Caki2 (cell line): ENCODE data around the gene NCAPD2. TPM values are rescaled to one million over a fixed set of nuclear protein-coding genes. Genes with fewer than 3 reads are reported as not detected.
"Not testable (repeated sequence)": the region's sequence is repeated elsewhere in the genome, so short reads cannot be mapped to it uniquely, and the experiment has no call there.

Experiments used
- DNase-seq: peaks from one replicate; pipeline ENCODE4 v3.0.0-alpha.2; 2015; ENCODE audit warnings: low read depth
- in situ Hi-C: cut with HindIII; loops from 2 replicates; pipeline ENCODE4 v1.10.0; 2016; ENCODE audit warnings: low sequenced_read_pairs, low pct_unique_long_range_greater_than_20kb, mixed read lengths
- total RNA-seq: library from RNA; depleted of rRNA; stranded (reverse); fragments of >200 nt; shearing (Covaris generic); gene quantifications from 2 replicates; pipeline ENCODE4 v1.2.3, GENCODE V29; 2014; ENCODE audit warnings: low replicate concordance

NCAPD2 gene
- total RNA-seq, 1 experiment from 2014 or later, result 97.5 TPM

DNA sequence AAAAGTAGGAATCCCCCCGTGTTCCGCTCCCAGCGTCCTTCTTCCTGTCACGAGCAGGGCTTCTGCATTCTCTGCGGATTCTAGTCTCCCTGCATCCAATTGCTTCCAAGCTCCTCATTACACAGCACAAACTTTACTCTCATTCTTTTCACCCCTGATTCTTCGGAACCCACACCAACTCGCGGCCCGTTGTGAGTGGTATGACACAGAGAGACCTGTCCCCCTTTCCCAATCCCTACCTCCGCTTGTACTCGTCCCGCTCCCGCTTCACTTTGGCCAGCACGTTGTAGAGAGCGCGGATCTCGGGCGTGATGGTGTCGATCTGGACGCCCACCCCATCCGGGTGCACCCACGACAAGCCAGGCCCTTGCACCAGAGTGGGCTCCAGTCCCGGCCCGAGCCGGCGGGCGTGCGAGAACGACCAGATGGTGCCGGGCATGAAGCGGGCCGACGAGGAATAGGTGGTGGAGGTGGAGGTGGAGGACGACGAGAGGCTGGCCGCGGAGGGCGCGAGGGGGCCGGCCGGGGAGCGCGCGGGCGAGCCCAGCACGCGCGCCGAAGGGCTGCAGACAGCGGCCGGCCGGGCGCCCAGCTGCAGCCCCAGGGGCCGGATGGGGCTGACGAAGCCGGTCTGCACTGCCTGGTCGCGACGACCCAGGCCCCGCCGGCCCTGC lies 61.3 kb downstream of the NCAPD2 start:
- DNase-seq, result no peak
- in situ Hi-C loops, result no loop called here

DNA sequence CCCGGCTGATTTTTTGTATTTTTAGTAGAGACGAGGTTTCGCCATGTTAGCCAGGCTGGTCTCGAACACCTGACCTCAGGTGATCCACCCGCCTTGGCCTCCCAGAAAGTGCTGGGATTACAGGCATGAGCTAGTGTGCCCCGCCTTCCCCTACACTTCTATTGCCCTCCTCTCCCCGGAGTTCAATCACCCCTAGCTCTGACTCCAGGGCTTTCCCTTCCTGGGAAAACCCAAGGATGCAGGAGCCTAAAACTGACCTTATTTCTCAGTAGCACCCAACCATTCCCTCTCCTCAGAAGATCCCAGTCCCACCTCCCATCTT lies 62.6 kb downstream of the NCAPD2 start:
- in situ Hi-C loops, DNase-seq: not testable (repeated sequence)

DNA sequence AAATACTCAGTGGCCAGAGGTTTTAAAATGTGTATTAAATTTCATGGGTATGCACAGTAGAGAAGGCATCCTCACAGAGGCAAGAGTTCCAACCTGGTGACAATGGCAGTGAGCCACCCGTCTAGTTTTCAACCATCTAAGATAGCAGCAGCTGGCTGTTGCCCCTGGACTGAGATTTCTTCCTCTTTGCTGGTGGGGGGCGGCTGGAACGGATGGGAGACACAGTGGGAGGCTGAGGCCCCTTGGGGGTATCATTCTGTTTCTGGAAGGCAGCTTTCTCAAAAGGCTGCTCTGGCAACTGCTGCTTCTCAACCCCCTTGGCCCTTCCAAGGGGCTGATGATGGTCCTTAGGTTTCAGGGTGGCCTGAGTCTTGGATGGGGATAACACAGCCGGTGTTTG lies 63.0 kb downstream of the NCAPD2 start:
- in situ Hi-C loops, result no loop called here
- no peak for DNase-seq

DNA sequence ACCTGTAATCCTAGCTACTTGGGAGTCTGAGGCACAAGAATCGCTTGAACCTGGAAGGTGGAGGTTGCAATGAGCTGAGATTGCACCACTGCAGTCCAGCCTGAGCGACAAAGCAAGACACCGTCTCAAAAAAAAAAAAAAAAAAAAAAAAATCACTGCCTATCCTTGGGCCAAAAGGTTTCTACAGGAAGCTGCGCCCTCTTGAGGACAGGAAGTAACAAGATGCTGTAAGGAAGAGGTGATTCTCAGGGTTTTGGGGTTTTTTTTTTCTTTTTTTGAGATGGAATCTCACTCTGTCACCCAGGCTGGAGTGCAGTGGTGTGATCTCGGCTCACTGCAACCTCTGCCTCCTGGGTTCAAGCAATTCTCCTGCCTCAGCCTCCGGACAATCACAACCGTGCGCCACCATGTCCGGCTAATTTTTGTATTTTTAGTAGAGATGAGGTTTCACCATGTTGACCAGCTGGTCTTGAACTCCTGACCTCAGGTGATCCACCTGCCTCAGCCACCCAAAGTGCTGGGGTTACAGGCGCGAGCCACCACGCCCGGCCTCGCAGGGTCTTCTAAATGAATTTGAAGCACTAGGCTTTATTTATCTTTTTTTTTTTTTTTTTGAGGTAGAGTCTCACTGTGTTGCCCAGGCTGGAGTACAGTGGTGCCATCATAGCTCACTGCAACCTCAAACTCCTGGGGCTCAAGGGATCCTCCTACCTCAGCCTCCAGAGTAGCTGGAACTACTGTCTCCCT lies 64.3 kb downstream of the NCAPD2 start:
- in situ Hi-C loops, result not testable (repeated sequence)
- peak; percentile 61 for DNase-seq

DNA sequence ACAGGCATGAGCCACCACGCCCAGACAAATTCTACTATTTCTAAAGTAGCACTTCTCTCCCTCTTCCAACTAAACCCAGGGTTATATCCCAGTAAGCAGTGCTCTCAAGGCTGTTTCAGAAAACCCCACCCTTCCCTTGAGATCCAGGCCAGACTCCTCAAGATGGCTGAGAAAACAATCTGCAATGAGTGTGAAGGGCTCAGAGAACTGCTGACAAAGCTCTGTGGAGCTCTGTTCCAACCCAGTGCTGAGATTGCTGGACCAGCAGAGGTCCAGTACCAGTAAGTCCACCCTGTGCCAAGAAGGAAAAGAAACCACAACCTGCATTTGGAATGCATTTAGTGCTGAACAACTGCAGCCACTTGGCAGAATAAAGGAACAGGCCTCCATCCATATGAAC lies 65.6 kb downstream of the NCAPD2 start:
- DNase-seq, result no peak
- in situ Hi-C loops, result no loop called here

DNA sequence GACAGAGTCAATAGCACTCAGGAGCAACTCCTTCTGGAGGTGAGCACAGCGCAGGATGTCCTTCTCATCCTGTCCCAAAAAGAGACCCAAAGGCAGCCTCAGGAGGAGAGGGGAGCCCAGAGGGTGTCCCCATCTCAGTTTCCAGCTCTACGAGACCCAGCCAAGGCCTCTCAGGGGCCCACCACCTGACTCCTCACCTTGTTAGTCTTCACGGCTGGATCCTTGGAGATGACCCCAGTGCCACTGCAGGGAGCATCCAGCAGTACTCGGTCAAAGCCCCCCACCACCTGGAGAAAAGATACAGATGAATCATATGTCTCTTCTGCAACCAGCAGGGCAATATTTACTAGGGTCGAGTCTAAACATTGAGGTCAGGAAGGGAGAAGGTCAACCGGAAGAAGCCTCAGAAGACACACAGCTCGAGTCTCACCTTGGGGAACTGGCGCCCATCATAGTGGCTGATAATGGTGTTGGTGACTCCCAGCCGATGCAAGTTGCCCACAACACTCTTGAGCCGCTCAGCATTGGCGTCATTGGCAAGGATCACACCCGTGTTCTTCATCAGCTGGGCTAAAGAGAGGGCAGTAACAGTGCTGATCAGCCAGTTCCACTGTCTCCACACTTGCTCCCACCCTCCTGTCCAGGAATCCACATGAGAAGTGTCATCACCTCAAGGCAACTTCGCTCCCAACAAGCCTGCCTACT lies 66.8 kb downstream of the NCAPD2 start:
- in situ Hi-C loops, result no loop called here
- DNase-seq, result no peak

DNA sequence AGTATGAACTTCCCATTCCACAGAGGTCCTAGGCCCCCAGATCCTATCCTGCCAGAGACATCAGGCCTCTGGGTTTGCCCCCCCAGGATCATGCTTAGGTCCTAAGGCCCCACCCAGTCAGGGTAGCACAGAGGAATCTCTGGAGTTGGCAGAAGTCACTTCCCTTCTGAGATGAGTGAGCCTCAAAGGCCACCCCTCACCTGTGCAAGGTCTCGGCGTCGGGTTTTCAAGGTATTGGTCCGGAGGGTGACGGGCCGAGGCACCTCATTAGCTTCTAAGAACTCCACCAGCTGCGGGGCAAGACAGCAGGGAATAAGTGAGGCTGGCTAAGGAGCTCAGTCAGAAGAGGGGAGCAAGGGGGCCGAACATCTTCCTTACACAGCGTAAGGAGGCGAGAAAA lies 69.0 kb downstream of the NCAPD2 start:
- no peak for DNase-seq
- in situ Hi-C loops, result no loop called here

DNA sequence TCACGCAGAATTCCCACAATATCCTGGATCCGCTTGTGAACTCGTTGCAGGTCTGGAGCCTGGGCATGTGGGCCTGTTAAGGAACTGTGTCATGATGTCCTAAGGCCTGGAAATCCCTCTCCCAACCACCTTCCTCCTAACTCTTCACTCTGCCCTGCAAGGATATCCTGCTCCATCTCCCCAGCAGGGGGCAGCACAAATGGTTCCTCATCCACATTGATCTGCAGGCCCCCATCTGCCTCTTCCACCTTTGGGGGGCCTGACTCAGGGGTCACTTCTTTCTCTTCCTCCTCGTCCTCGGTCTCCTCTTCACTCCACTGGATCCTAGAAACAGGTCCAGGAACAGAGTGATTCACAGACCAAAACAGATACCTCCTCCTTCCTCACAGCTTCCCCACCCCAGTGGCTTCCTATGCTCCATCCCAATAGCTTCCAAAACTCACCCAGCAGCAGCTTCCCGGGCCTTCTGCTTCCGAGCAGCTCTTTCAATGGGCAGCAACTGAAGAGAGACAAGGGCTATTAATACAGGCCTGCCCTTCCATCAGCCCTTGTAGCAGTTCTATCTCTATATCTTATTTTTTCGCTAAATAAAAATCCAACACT lies 69.6 kb downstream of the NCAPD2 start:
- in situ Hi-C loops, result no loop called here
- peak; percentile 32 for DNase-seq

DNA sequence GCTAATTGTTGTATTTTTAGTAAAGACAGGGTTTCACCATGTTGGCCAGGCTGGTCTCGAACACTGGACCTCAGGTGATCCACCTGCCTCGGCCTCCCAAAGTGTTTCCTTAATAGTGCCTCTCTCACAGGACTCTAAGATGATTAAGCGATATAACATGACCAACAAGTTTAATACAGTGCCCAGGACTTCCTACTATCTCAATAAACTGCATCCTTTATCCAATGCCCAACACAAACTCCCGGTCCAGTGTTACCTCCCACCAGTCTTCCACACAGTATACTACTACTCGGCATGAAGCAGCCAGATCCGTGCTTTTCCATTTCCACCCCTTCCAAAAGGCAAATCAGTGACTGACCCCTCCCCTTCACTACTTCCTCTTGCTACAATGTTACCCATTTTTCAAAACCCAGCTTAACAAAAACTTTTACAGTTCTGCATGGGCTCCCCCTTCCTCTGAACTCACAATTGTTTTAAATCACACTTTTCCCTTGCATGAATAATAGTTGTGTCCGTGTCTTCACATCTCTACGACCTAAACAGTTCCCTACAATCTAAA lies 73.3 kb downstream of the NCAPD2 start:
- in situ Hi-C loops, result no loop called here
- no peak for DNase-seq

DNA sequence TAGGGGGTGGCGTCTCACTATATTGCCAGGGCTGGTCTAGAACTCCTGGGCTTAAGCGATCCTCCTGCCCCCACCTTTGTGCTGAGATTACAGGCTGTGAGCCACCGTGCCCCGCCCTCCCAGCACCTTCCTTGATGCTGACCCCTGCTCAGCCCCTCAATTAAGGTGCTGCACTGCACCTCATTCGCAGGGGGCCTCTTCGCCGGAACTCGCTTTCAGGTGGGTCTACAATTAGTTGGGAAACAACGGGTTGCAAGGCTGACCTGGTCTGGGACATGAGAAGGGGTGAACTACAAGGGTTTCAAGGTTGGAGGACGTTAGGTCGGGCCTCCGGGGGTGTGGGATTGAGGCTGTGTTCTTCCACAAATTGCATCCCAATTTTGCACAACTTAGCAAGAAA lies 75.4 kb downstream of the NCAPD2 start:
- in situ Hi-C loops, result no loop called here
- DNase-seq, result no peak

DNA sequence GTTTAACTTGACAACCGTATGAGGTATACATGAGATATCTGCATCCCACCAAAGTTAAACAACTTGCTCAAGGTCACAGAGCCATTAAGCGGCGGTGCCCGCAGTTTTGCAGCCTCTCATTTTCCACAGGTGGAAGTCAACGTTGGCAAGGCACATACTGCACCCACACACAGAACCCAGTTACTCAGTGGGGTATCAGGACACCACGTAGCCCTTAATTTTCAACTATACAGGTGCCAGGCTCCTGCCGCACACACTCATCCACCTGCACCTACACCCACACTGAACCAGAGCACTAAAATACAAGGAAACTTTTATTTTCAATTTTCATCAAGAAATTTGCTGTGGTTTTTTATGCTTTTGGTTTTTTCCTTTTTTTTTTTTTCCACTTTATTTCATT lies 75.9 kb downstream of the NCAPD2 start:
- no peak for DNase-seq
- in situ Hi-C loops, result no loop called here

DNA sequence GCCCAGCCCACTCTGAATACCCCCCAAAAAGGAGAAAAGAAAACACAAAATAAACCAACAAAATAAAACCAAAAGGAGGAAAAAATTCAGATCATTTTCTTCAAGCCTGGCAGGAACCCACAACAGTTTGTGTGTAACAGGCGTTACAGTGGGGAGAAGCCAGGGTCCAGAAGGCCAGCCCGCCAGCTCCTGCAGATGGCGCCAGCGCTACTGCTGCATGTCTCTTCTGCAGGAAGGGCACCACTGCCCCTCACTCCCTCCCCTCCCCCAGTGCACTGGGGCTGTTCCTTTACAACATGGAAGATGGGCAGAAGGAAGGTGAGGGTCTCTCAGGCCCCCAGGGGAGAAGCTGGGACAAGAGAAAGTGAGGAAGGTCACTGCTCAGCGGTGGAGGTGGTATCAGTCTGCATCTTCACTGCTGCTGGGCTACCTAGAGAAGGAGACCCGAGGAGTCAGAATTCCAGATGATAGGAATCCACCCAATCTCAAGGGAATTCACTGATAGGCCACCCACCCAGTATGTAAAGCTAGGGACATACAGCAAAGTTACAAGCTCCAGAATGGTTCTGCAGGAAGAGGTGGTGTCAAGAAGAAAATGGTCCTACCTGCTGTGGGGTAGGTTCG lies 76.5 kb downstream of the NCAPD2 start:
- DNase-seq, result peak; percentile 49
- in situ Hi-C loops, result no loop called here

DNA sequence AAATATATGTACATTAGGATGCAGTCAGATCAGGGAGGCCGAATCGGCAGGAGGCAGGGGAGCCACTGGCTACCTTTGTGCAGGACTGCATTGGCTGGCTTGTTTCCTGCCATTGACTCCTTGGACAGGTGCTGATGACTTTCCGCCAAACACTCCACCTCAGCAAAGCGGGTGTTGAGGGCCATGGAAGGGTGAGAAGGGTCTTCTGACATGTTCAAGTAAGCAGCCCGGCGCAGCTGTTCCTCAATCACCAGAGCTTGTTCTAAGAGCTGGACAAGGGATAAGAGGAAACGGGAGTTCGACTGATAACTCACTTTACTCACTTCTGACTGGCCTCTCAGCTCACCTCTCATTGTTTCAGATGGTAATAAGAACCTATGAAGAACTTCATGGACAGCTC lies 79.1 kb downstream of the NCAPD2 start:
- no peak for DNase-seq
- in situ Hi-C loops, result no loop called here

DNA sequence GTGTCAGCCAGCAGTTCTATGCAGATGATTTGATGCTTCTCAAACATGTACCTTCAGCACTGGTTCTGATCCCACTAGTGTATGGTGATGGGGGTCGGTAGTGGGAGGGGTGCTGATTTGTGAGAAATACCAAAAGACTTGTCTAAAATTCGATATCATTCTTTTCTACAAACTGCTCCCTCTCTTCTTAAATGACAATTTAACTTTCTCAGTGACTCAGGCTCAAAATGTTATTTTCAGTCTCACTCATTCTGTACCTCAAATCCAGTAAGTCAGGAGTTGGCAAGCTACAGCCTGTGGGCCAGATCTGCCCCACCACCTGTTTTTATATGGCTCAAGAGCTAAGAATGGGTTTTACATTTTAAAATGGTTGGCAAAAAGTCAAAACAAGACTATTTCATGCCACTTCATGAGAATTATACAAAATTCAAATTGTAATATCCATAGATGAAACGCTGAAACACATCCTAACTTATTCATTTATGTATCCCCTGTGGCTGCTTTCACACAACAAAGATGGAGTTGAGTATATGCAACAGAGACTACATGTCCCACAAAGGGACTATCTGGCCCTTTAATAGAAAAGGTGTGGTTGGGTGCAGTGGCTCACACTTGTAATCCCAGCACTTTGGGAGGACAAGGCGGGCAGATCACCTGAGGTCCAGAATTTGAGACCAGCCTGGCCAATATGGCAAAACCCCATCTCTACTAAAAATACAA lies 80.8 kb downstream of the NCAPD2 start:
- no peak for DNase-seq
- in situ Hi-C loops, result no loop called here

DNA sequence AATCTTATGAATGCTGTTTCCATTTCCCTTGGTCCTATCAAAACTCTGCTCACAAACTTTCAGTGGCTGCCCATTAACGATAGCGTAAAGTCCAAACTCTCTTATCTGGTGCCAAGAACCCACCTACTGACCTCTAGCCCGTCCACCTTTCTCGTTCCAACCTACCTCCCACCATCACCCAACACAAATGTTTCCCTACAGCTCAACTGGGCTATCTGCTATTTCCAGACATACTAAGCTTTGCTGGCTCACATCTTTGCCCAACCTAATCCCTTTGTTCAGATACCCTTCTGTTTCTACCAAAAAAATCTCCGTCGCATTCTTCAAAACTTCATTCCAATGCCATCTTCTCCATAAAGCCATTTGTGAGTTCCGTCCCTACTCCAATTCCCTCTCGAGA lies 81.7 kb downstream of the NCAPD2 start:
- in situ Hi-C loops, result no loop called here
- DNase-seq, result no peak
